ENCODE measurements around the gene PLAAT5. TPM values are rescaled to one million over a fixed set of nuclear protein-coding genes. Genes with fewer than 3 reads are reported as not detected.
A peak's percentile ranks its signal among the peaks of the same experiment; 100 is the strongest.

Gene PLAAT5, protein sequence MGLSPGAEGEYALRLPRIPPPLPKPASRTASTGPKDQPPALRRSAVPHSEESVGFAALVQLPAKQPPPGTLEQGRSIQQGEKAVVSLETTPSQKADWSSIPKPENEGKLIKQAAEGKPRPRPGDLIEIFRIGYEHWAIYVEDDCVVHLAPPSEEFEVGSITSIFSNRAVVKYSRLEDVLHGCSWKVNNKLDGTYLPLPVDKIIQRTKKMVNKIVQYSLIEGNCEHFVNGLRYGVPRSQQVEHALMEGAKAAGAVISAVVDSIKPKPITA
- total RNA-seq = not detected in 2 replicates

DNA sequence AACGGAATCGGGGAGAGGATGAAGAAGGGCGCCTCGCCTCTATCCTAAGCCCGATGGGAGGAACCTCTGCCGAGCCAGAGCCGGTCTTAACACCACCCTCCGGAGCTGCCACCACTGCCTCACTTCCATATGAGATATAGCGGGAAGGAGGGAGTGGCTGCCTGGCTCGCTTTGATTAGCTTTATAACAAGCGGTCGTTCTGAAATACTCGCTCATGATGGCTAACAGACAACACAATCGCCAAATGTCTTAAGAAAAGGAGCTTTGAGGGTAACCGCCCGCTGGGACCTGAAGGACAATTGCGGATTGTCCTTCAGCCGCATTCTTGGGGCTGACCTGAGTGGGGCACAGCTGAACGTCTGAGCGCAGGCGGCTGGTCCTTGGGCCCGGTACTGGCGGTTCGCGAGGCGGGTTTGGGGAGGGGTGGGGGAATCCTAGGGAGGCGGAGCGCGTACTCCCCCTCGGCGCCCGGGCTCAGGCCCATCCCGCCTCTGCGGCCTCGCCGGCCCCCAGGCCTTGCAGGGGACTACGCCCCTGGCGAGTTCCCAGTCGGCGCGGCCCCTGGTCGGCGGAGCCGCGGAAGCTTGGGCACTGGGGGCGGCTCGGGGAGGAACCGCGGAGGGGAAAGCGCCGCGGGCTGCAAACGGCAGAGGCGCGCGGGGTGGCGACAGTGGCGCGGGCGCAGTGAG lies at the start of gene PLAAT5:
TSS of gene PLAAT5 (minus strand) at position 617 of the 689 bp plus-strand sequence. CDS start at position 484, 133 bp downstream.
- CTCF ChIA-PET = interaction anchor here (2.5 kb wide), 1 partner anchor 12 kb away, joined by 7 read pairs; no protein-coding TSS in a partner anchor
- Mint-ChIP-seq H3K4me3 (no peak within 1 kb of the TSS), H3K27ac (no peak within 1 kb of the TSS), H3K4me1 (peaks cover 6% of the 10 kb centered on the region), H3K9me3 (peaks cover 8% of the 10 kb centered on the region), H3K27me3 (peaks cover 41% of the 10 kb centered on the region), H3K36me3 (ENCODE audit: low read depth) (peaks cover 3% of the 10 kb centered on the region)
- no peak for ATAC-seq (ENCODE audit: low read depth)
- DNase-seq = no peak
- POLR2A ChIA-PET = no interaction called here
- TF ChIP-seq, protein P1, sequence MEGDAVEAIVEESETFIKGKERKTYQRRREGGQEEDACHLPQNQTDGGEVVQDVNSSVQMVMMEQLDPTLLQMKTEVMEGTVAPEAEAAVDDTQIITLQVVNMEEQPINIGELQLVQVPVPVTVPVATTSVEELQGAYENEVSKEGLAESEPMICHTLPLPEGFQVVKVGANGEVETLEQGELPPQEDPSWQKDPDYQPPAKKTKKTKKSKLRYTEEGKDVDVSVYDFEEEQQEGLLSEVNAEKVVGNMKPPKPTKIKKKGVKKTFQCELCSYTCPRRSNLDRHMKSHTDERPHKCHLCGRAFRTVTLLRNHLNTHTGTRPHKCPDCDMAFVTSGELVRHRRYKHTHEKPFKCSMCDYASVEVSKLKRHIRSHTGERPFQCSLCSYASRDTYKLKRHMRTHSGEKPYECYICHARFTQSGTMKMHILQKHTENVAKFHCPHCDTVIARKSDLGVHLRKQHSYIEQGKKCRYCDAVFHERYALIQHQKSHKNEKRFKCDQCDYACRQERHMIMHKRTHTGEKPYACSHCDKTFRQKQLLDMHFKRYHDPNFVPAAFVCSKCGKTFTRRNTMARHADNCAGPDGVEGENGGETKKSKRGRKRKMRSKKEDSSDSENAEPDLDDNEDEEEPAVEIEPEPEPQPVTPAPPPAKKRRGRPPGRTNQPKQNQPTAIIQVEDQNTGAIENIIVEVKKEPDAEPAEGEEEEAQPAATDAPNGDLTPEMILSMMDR (IDR thresholded peaks at IDR 0.05) = no peak
- intact Hi-C loops (cut with micrococcal nuclease) = no loop called here

DNA sequence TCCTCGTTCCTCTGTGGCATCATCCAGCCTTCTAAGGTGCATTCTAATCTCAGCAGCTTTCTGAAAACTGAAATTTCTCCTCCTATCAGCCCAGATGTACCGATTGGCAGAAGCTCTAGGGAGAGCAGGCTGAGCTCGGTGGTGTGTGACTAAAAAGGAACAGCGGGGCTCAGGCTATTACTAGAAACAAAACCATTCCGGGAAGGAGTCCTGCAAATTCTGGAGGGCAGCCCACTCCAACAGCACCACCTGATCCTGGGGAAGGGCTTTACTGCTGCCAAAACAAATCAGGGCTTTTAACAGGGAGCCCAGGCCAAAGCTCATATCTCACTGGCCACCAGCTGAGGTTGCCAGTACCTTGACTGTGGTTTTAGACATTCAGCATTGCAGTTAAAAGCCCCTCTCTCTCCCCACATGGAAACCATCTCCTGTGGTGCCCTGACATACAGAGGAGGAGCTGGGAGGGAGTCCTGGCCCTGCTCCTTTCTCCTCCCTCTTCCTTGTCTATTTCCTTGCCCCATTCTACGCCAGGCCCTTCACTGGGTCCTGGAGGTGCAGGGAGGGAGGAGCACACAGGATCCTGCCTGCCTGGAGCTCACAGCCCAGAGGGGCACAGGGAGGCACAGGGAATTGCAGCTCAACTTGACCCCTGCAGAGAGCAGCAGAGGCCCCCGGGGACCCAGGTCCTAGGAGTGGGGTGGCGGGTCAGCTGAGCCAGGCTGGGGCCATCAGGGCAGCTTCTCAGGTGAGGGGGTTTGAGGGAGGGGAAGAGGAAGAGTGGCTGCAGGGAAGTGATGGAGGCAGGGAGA lies 46.5 kb upstream of the PLAAT5 start:
- ChIA-PET CTCF (interaction anchor here (1.1 kb wide), 1 partner anchor 101 kb away, joined by 3 read pairs; no protein-coding TSS in a partner anchor), POLR2A (no interaction called here)
- no peak for DNase-seq
- H3K4me1 Mint-ChIP-seq = peaks cover 28% of the 10 kb centered on the region
- H3K27me3 Mint-ChIP-seq = peaks cover 3% of the 10 kb centered on the region
- H3K27ac Mint-ChIP-seq = peak overlapping the region; percentile 46
- peak overlapping the region; percentile 84 for H3K4me3 Mint-ChIP-seq
- no peaks in the 10 kb centered on the region for H3K36me3 Mint-ChIP-seq (ENCODE audit: low read depth)
- H3K9me3 Mint-ChIP-seq = no peaks in the 10 kb centered on the region
- intact Hi-C loops (cut with micrococcal nuclease) = loop anchor here (2.0 kb wide), 1 partner anchor 29 kb away; no protein-coding TSS in a partner anchor
- TF ChIP-seq, protein P1 (IDR thresholded peaks at IDR 0.05) = no peak
- ATAC-seq (ENCODE audit: low read depth) = peak; percentile 34

DNA sequence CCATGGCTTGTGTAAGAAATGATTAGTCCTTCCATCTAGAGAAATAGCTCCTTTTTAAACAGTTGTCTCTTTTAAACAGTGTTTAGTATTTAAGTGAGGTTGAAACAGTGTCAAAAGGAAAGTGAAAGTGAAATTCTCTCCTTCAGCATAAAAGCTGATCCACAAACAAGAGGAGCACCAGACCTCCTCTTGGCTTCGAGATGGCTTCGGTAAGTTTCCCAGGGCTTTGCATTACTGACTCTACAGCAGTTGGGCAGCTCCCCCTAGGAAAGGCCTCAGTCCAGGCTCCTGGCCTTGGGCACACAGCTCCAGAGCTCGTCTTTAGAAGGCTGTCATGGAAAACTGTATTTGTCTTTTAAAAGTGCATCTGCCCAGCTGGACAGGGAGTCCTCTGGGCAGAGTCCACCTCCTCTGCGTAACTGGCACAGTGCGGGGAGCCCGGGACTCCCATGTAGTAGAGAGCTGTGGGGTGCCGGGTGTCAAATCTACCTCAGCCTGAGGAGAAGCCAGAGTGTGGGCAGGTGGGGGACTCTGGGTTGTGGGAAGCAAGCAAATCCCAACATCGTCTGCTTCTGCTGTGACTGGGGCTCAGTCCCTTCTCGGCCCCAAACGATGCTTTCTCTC lies 45.8 kb upstream of the PLAAT5 start, which contains the start of gene PLAAT4:
TSS of gene PLAAT4 (plus strand) at position 140 of the 624 bp plus-strand sequence. CDS start at position 201, 61 bp downstream.
- Mint-ChIP-seq H3K9me3 (no peaks in the 10 kb centered on the region), H3K36me3 (ENCODE audit: low read depth) (no peaks in the 10 kb centered on the region), H3K27me3 (peaks cover 3% of the 10 kb centered on the region), H3K4me1 (peaks cover 34% of the 10 kb centered on the region), H3K4me3 (peak within 1 kb of the TSS; percentile 84), H3K27ac (peak within 1 kb of the TSS; percentile 59)
- TF ChIP-seq, protein P1 (IDR thresholded peaks at IDR 0.05) = no peak
- peak; percentile 65 for ATAC-seq (ENCODE audit: low read depth)
- CTCF ChIA-PET = interaction anchor here (0.9 to 1.3 kb wide), 3 partner anchors 15 to 102 kb away, joined by 3 to 4 read pairs (median 3); no protein-coding TSS in a partner anchor
- peak; percentile 30 for DNase-seq
- POLR2A ChIA-PET = no interaction called here
- intact Hi-C loops (cut with micrococcal nuclease) = loop anchor here (2.0 kb wide), 1 partner anchor 30 kb away; no protein-coding TSS in a partner anchor

DNA sequence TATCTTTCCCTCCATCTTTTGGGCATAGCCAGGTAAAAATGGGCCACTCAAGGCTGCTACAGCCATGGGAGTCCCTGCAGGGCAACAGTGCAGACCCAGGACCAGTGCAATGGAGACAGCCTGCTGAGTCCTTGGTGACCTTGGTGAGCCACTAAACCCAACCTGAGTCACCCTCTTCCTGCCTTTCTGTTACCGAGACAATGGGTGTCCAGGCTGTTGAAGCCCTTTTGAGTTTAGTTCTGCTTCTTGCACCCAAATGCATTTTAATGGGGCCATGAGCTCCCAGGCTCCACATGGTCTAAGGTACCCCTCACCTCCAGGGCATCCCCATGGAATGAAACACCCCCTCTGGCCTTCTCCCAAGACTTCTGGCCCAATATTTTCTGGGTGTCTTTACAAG lies 44.8 kb upstream of the PLAAT5 start:
- Mint-ChIP-seq H3K4me1 (peaks cover 42% of the 10 kb centered on the region), H3K4me3 (peak overlapping the region; percentile 15), H3K27ac (no peak overlapping the region), H3K36me3 (ENCODE audit: low read depth) (no peaks in the 10 kb centered on the region), H3K9me3 (no peaks in the 10 kb centered on the region), H3K27me3 (peaks cover 3% of the 10 kb centered on the region)
- CTCF ChIA-PET = interaction anchor here (1.3 kb wide), 1 partner anchor 16 kb away, joined by 4 read pairs; no protein-coding TSS in a partner anchor
- POLR2A ChIA-PET = interaction anchor here (0.6 kb wide), 1 partner anchor 1031 kb away, joined by 3 read pairs; no protein-coding TSS in a partner anchor
- ATAC-seq (ENCODE audit: low read depth) = no peak
- intact Hi-C loops (cut with micrococcal nuclease) = loop anchor here (2.0 kb wide), 1 partner anchor 31 kb away; no protein-coding TSS in a partner anchor
- no peak for DNase-seq
- TF ChIP-seq, protein P1 (IDR thresholded peaks at IDR 0.05) = no peak

Data from activated B cell treated with CpG ODN at 0.5 μM for 24 hours (primary cell).